22Rv1 (cell line): ENCODE data around the gene NFIA.

ENCODE experiments used
- CTCF ChIP-seq: fragments of 450-650 bp; IDR thresholded peaks from 2 replicates; pipeline ENCODE4 v1.5.1; 2017; ENCODE audit warnings: mild to moderate bottlenecking
- ZFX ChIP-seq: fragments of 450-650 bp; IDR thresholded peaks from 2 replicates; pipeline ENCODE4 v1.6.1; 2017; ENCODE audit warnings: antibody characterized with exemption, borderline replicate concordance

GRCh38 chr1:61399199-61399598, 316.8 kb downstream of the NFIA start:
- TF ChIP-seq CTCF (no peak), ZFX (no peak)
